GM12891 (cell line): ENCODE measurements around the gene KCNE4.
A peak's percentile ranks its signal among the peaks of the same experiment; 100 is the strongest.
"Not testable (repeated sequence)": the region's sequence is repeated elsewhere in the genome, so short reads cannot be mapped to it uniquely, and the experiment has no call there.

Source experiments
- DNase-seq: peaks from one replicate; pipeline ENCODE4 v3.0.0; 2011; ENCODE audit warnings: low spot score; ENCODE audit not compliant: insufficient read length
- FAIRE-seq: peaks from 2 replicates; lab custom pipeline; 2011; peaks lifted over from hg19 to GRCh38; lab: Jason Lieb, UNC
- PAX5 ChIP-seq: IDR thresholded peaks from 2 replicates; pipeline ENCODE4 v1.6.1; 2011; ENCODE audit warnings: low read length, moderate library complexity, mild to moderate bottlenecking; ENCODE audit not compliant: insufficient read depth, severe bottlenecking
- POLR2A ChIP-seq: IDR thresholded peaks from 2 replicates; pipeline ENCODE4 v1.6.1; 2011; ENCODE audit warnings: low read depth, low read length, control low read depth
- POLR2AphosphoS5 ChIP-seq: IDR thresholded peaks from 2 replicates; pipeline ENCODE4 v1.6.1; 2011; ENCODE audit warnings: low read depth, low read length, control low read depth
- POU2F2 ChIP-seq: IDR thresholded peaks from 2 replicates; pipeline ENCODE4 v1.6.1; 2011; ENCODE audit warnings: low read depth, mild to moderate bottlenecking, control low read depth, low read length, moderate library complexity
- SPI1 ChIP-seq: IDR thresholded peaks from 2 replicates; pipeline ENCODE4 v1.6.1; 2011; ENCODE audit warnings: low read depth, low read length, control low read depth
- TAF1 ChIP-seq: IDR thresholded peaks from 2 replicates; pipeline ENCODE4 v1.6.1; 2011; ENCODE audit warnings: low read depth, low read length, control low read depth

Gene KCNE4

DNA sequence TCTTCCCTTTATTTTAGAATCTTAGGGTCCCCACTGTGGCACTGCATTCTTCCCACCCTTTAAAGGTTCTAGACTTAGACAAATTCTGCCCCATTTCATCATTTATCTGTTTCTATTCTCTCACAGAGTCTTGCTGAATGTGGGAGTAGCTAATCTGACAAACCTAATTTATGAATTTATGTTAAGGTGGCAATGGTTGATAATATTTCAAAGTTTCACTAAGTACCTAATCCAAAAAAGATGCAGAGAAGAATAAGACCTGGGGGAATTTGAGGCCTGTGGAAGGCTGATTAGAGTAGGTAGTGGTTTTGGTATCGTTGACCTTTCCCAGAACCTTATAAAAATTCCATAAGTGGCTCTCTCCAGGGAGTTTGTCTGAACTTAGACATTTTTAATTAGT is 18.0 kb downstream of the KCNE4 start:
- TF ChIP-seq TAF1 (no peak), POU2F2 (no peak), POLR2A (no peak), PAX5 (no peak), POLR2AphosphoS5 (no peak)
- FAIRE-seq = no peak

GRCh38 chr2:223071139-223071538 is 19.1 kb downstream of the KCNE4 start:
- TF ChIP-seq POLR2A (no peak), TAF1 (no peak), POU2F2 (no peak), PAX5 (no peak), POLR2AphosphoS5 (no peak), SPI1 (no peak)
- DNase-seq = no peak
- FAIRE-seq = no peak

More for the DNA sequence above, 18.0 kb downstream of the KCNE4 start:
- no peak for DNase-seq

- no peak for DNase-seq
- no peak for TF ChIP-seq POLR2A
- TF ChIP-seq PAX5 = no peak
- no peak for TF ChIP-seq POU2F2
- no peak for TF ChIP-seq SPI1
- no peak for TF ChIP-seq TAF1
- TF ChIP-seq POLR2AphosphoS5 = no peak
- FAIRE-seq = no peak
Measured at GRCh38 chr2:223072826-223073225, 20.8 kb downstream of the KCNE4 start.

DNA sequence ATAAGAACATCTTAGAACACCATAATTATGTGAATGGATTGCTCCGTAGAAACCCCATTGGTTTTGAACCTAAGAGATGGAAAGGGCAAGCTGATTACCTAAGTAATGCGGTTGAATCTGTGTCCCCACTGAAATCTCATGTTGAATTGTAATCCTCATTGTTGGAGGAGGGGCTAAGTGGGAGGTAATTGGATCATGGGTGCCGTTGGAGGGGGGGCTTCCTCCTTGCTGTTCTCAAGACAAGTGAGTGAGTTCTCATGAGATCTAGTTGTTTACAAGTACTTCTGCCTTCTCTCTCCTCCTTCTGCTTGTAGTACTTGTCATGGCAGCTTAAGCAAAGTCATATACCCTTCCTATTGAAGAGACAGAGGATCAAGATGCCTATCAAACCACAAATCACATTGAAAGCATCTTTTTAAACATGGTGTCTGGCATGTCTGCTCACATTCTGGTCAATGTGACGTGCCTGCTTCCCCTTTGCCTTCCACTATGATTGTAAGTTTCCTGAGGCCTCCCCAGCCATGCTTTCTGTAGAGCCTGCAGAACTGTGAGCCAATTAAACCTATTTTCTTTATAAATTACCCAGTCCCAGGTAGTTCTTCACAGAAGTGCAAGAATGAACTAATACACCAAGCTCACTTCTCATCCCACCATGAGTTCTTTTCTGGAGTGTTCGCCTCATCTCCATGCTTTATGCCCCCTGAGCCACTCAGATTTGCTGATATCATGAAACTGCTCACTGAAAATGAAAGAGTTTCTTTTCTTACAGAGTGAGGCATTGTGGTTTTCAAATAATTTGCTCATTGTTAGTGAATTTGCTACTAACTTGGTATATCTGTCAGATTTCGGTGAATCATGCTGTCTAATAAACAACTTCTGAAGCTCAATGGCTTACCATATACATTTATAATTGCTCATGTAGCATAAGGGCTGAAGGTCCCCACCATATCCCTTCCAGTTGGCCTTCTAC is 23.6 kb downstream of the KCNE4 start:
- TF ChIP-seq TAF1 (no peak), POLR2AphosphoS5 (no peak), PAX5 (no peak), POU2F2 (no peak), POLR2A (no peak), SPI1 (no peak)
- DNase-seq (no peak), FAIRE-seq (peak; percentile 50)

DNA sequence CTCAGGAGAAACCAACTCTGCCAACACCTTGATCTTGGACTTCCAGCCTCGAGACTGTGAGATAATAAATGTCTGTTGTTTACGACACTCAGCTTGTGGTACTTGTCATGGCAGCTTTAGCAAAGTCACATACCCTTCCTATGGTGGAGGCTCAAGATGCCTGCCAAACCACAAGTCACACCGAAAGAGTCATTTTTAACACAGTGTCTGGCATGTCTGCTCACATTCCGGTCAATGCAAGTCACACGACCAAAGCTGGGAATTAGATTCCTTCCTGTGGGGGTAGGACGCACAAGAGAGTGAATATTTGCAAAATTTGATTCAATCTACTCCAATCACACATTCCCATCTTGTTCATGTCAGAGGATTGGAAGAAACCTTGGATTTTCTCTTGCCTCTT is 24.6 kb downstream of the KCNE4 start:
- DNase-seq (no peak), FAIRE-seq (no peak)
- no peak for TF ChIP-seq SPI1
- TF ChIP-seq POLR2AphosphoS5 = no peak
- no peak for TF ChIP-seq POLR2A
- no peak for TF ChIP-seq TAF1
- TF ChIP-seq PAX5 = no peak
- no peak for TF ChIP-seq POU2F2

DNA sequence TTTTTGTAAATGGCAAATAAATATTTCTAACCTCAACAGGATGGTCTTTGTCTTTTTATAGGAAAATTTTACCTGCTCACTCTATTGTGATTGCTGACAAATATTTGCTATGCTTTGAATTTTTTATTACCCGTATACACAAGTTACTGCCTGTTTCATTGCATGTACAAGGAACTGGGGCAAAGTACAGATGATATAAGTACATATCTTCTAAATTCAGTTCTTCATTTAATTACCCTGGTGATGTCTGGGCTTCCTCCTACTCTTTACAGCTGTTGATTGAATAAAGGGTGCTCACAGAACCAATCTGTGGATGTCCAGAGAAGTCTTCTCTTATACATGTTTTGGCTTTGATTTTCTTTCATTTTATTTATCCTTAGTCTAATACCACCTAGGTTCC is 26.5 kb downstream of the KCNE4 start:
- TF ChIP-seq SPI1 (no peak), POLR2AphosphoS5 (no peak), POLR2A (no peak), PAX5 (no peak), TAF1 (no peak), POU2F2 (no peak)
- no peak for FAIRE-seq
- no peak for DNase-seq

GRCh38 chr2:223079378-223079777 is 27.4 kb downstream of the KCNE4 start:
- TF ChIP-seq TAF1 (no peak), POU2F2 (no peak), POLR2AphosphoS5 (no peak), PAX5 (no peak), SPI1 (no peak), POLR2A (no peak)
- FAIRE-seq (no peak), DNase-seq (no peak)

GRCh38 chr2:223079925-223080324 is 27.9 kb downstream of the KCNE4 start:
- DNase-seq (no peak), FAIRE-seq (no peak)
- TF ChIP-seq POLR2AphosphoS5 = no peak
- TF ChIP-seq PAX5 = no peak
- no peak for TF ChIP-seq POU2F2
- no peak for TF ChIP-seq SPI1
- TF ChIP-seq TAF1 = no peak

DNA sequence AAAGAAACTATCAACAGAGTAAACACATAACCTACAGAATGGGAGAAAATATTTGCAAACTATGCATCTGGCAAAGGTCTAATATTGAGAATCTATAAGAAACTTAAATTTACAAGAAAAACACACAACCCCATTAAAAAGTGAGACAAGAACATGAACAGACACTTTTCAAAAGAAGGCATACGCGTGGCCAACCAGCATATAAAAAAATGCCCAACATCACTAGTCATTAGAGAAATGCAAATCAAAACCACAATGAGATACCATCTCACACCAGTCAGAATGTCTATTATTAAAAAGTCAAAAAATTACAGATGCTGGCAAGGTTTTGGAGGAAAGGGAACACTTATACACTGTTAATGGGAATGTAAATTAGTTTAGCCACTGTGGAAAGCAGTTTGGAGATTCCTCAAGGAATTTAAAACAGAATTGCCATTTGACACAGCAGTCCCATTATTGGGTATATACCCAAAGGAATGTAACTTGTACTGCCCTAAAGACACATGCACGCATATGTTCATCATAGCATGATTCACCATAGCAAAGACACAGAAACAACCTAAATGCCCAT is 28.9 kb downstream of the KCNE4 start:
- not testable (repeated sequence) for DNase-seq, FAIRE-seq

GRCh38 chr2:223081789-223082188 is 29.8 kb downstream of the KCNE4 start:
- DNase-seq = no peak

More at GRCh38 chr2:223081789-223082188, 29.8 kb downstream of the KCNE4 start:
- no peak for FAIRE-seq
- TF ChIP-seq PAX5 (no peak), POLR2A (no peak), SPI1 (no peak), TAF1 (no peak), POU2F2 (no peak), POLR2AphosphoS5 (no peak)
